ENCODE data around the gene CYB561D1. TPM values are rescaled to one million over a fixed set of nuclear protein-coding genes. Genes with fewer than 3 reads are reported as not detected.

CYB561D1 gene
- total and polyA plus RNA-seq, 12 donors, result 4.4 to 21.2 (median 11.5) TPM

DNA sequence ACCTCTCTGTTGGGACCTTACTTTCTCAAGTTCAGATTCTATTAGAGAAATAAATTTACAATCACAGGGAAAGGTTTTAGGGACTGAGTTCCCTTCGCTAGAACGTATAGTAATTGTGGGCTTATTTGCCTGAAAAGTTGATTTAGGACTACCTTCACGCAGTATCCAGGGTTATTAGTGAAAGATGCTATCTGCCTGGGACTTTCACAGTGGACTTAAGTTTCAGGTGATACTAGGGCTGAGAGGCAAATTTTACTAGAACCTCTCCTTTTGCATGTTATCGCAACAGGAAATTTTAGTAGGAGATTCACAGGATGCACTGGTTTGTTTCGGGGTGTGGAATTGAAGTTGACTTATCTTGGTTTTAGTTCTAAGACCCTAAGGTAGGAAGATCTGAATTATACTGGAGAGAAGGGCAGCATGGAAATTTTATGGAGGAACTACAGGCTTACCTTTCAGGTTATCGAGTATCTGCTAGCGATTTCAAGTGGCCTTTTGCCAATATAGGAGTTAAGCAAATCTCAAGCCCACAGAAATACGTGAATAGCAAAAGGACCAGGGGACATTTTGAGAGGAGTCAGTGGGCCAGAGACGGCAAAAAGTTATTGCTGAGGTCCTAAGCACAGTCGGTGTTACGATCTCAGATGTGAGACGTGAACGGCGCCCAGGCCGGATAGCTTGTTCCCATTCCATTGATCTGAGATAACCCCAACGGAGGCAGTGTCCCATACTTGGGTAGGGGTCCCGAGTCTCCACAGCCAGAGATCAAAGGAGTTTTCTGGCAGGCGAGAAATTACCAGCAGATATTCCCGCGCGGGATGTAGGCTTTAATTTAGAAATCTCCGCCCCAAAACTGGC, 53.8 kb downstream of the CYB561D1 start:
- TF ChIP-seq POLR2A (IDR thresholded peaks at IDR 0.05), result no peak
- TF ChIP-seq, protein P1, sequence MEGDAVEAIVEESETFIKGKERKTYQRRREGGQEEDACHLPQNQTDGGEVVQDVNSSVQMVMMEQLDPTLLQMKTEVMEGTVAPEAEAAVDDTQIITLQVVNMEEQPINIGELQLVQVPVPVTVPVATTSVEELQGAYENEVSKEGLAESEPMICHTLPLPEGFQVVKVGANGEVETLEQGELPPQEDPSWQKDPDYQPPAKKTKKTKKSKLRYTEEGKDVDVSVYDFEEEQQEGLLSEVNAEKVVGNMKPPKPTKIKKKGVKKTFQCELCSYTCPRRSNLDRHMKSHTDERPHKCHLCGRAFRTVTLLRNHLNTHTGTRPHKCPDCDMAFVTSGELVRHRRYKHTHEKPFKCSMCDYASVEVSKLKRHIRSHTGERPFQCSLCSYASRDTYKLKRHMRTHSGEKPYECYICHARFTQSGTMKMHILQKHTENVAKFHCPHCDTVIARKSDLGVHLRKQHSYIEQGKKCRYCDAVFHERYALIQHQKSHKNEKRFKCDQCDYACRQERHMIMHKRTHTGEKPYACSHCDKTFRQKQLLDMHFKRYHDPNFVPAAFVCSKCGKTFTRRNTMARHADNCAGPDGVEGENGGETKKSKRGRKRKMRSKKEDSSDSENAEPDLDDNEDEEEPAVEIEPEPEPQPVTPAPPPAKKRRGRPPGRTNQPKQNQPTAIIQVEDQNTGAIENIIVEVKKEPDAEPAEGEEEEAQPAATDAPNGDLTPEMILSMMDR (IDR thresholded peaks at IDR 0.05), result no peak
- Histone ChIP-seq H3K4me3 (peak overlapping the region in 3 of 4 donors; percentile 51 to 85 (median 80)), H3K27ac (peak overlapping the region; percentile 79 to 94 (median 90)), H3K36me3 (replicated peaks in 1 of 2) (no peaks in the 10 kb centered on the region), H3K4me1 (replicated peaks in 1 of 2) (peaks cover 11 to 41% of the 10 kb centered on the region in 2 donors), H3K9me3 (replicated peaks in 1 of 3) (no peaks in the 10 kb centered on the region), H3K27me3 (no peaks in the 10 kb centered on the region)
- 9 to 10% (median 10%) methylated on average over 22 of the region's 22 CpGs for WGBS, 4 donors
- intact Hi-C loops (cut with DNase I), result loop anchor here (5.0 to 10.0 kb wide), 3 partner anchors 80 to 437 kb away; partner anchors contain the start of gene AHCYL1 (in 1 of the 2)
- peak in 4 of 7 donors; percentile 46 to 75 (median 48) for DNase-seq

DNA sequence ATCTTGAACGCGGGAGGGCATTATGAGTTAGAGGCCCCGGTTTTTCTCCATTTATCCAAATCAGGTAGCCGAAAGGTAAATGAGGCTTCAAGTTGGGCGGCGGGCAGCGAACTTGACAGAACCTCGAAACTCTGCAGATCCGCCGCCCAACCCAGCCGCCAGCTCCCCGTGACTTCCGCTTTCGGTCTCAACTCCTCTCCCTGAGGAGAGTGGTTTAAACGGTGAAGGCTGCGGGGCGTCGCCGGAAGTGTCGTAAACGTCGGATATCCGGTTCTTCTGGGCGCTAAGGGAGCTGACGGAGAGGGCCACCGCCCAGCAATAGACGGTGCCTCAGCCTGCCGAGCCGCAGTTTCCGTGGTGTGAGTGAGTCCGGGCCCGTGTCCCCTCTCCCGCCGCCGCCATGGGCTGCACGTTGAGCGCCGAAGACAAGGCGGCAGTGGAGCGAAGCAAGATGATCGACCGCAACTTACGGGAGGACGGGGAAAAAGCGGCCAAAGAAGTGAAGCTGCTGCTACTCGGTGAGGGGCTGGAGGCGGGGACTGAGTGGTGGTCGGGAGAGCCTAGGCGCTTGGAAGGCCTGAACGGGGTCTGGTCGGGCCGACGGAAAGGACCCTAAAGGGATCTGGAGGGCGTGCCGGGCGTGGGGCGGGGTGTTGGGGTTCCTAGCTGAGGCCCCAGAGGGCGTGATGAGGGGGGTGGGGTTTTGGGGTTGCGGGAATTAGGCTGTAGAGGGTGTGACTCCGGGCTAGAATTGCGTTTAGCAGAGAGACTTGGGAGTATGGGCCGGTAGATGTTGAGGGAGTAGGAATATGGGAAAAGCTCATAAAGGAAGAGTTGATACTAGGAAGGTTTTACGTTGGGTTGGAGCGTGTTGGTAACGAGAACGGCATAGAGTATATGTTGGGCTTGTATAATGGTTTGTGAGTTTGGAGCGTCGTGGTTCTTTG, 54.7 kb downstream of the CYB561D1 start, which contains the start of gene GNAI3:
Gene GNAI3 (plus strand): TSS at position 295 of the 947 bp plus-strand sequence. CDS start 106 bp downstream, at position 401.
- H3K4me1 ChIP-seq (replicated peaks in 1 of 2), result peaks cover 11 to 45% of the 10 kb centered on the region in 2 donors
- H3K36me3 ChIP-seq (replicated peaks in 1 of 2), result no peaks in the 10 kb centered on the region
- H3K4me3 ChIP-seq, result peak within 1 kb of the TSS; percentile 26 to 85 (median 66)
- DNase-seq, result peak; percentile 94 to 99 (median 97)
- TF ChIP-seq POLR2A (IDR thresholded peaks at IDR 0.05), result peak; percentile 98 to 99
- TF ChIP-seq, protein P1 (IDR thresholded peaks at IDR 0.05), result no peak
- H3K9me3 ChIP-seq (replicated peaks in 1 of 3), result no peaks in the 10 kb centered on the region
- H3K27ac ChIP-seq, result peak within 1 kb of the TSS; percentile 79 to 94 (median 90)
- no peaks in the 10 kb centered on the region for H3K27me3 ChIP-seq
- intact Hi-C loops (cut with DNase I), result loop anchor here (5.0 to 10.0 kb wide), 3 partner anchors 79 to 436 kb away; partner anchors contain the start of gene AHCYL1 (in 1 of the 2)
- WGBS, 4 donors, result 0 to 1% (median 0%) methylated on average over 55 to 68 of the region's 68 CpGs

Other genes with a start within 250 kb of the CYB561D1 start
- 1 to 10 TPM in 8 of 9 donors, under 1 TPM in 1; 0.89 to 9.1 (median 5.1) TPM for gene CELSR2, start 244.6 kb upstream of the CYB561D1 start, total RNA-seq
- gene CELSR2, start 244.6 kb upstream of the CYB561D1 start, polyA plus RNA-seq, result 1 to 10 TPM; 1.7 to 6.3 (median 1.8) TPM
- 10 to 100 TPM in 1 of 9 donors, 1 to 10 TPM in 7, under 1 TPM in 1; 0.52 to 13.2 (median 2.6) TPM for gene PSRC1, start 210.9 kb upstream of the CYB561D1 start, total RNA-seq
- 1 to 10 TPM; 1.7 to 5.8 (median 2.4) TPM for gene PSRC1, start 210.9 kb upstream of the CYB561D1 start, polyA plus RNA-seq
- 10 to 100 TPM in 1 of 9 donors, under 1 TPM in 3, not detected in 5; 0.32 to 12.3 (median 0.51) TPM for gene MYBPHL, start 187.1 kb upstream of the CYB561D1 start, total RNA-seq
- gene MYBPHL, start 187.1 kb upstream of the CYB561D1 start, polyA plus RNA-seq, result under 1 TPM in 2 of 3 donors, not detected in 1; 0.35 to 0.98 TPM
- gene SORT1, start 96.2 kb upstream of the CYB561D1 start, total RNA-seq, result 10 to 100 TPM; 20.1 to 56.8 (median 41.8) TPM
- 10 to 100 TPM; 13.4 to 14.6 (median 14.2) TPM for gene SORT1, start 96.2 kb upstream of the CYB561D1 start, polyA plus RNA-seq
- 100 to 1,000 TPM in 2 of 9 donors, 10 to 100 TPM in 7; 22.8 to 187 (median 67.8) TPM for gene PSMA5, start 67.6 kb upstream of the CYB561D1 start, total RNA-seq
- gene PSMA5, start 67.6 kb upstream of the CYB561D1 start, polyA plus RNA-seq, result 100 to 1,000 TPM in 1 of 3 donors, 10 to 100 TPM in 2; 26.3 to 108 (median 40.1) TPM
- gene SYPL2, start 27.5 kb upstream of the CYB561D1 start, total RNA-seq, result 10 to 100 TPM in 5 of 9 donors, 1 to 10 TPM in 4; 6.4 to 20.3 (median 13.6) TPM
- gene SYPL2, start 27.5 kb upstream of the CYB561D1 start, polyA plus RNA-seq, result 10 to 100 TPM in 1 of 3 donors, 1 to 10 TPM in 2; 5.8 to 23.6 (median 8.5) TPM
- gene ATXN7L2, start 10.2 kb upstream of the CYB561D1 start, total RNA-seq, result 10 to 100 TPM in 4 of 9 donors, 1 to 10 TPM in 5; 5.8 to 16.3 (median 9.1) TPM
- gene ATXN7L2, start 10.2 kb upstream of the CYB561D1 start, polyA plus RNA-seq, result 100 to 1,000 TPM in 1 of 3 donors, 10 to 100 TPM in 1, 1 to 10 TPM in 1; 3.1 to 109 (median 45.5) TPM
- gene AMIGO1, start 15.6 kb downstream of the CYB561D1 start, total RNA-seq, result 10 to 100 TPM; 17.2 to 27.9 (median 22.8) TPM
- 10 to 100 TPM in 1 of 3 donors, 1 to 10 TPM in 2; 3.8 to 20.7 (median 4.7) TPM for gene AMIGO1, start 15.6 kb downstream of the CYB561D1 start, polyA plus RNA-seq
- gene GPR61, start 45.8 kb downstream of the CYB561D1 start, total RNA-seq, result 1 to 10 TPM in 2 of 9 donors, under 1 TPM in 5, not detected in 2; 0.11 to 4.9 (median 0.57) TPM
- 1 to 10 TPM in 1 of 3 donors, under 1 TPM in 2; 0.57 to 1.2 (median 0.88) TPM for gene GPR61, start 45.8 kb downstream of the CYB561D1 start, polyA plus RNA-seq
- gene GNAI3, start 54.5 kb downstream of the CYB561D1 start, total RNA-seq, result 10 to 100 TPM in 1 of 9 donors, 1 to 10 TPM in 8; 2.8 to 12.0 (median 5.8) TPM
- gene GNAI3, start 54.5 kb downstream of the CYB561D1 start, polyA plus RNA-seq, result 1 to 10 TPM; 1.6 to 7.7 (median 2.2) TPM
- gene GNAT2, start 125.5 kb downstream of the CYB561D1 start, total RNA-seq, result under 1 TPM in 4 of 9 donors, not detected in 5; 0.22 to 0.95 (median 0.37) TPM
- gene GNAT2, start 125.5 kb downstream of the CYB561D1 start, polyA plus RNA-seq, result under 1 TPM in 1 of 3 donors, not detected in 2; 0.29 TPM
- 100 to 1,000 TPM in 1 of 9 donors, 10 to 100 TPM in 8; 28.4 to 170 (median 71.5) TPM for gene AMPD2, start 125.7 kb downstream of the CYB561D1 start, total RNA-seq
- gene AMPD2, start 125.7 kb downstream of the CYB561D1 start, polyA plus RNA-seq, result 100 to 1,000 TPM in 1 of 3 donors, 10 to 100 TPM in 2; 32.3 to 130 (median 60.7) TPM
- gene GSTM4, start 162.0 kb downstream of the CYB561D1 start, total RNA-seq, result 10 to 100 TPM; 17.3 to 71.0 (median 31.9) TPM
- 10 to 100 TPM; 20.7 to 57.5 (median 40.8) TPM for gene GSTM4, start 162.0 kb downstream of the CYB561D1 start, polyA plus RNA-seq
- 100 to 1,000 TPM in 2 of 9 donors, 10 to 100 TPM in 7; 17.2 to 105 (median 59.5) TPM for gene GSTM2, start 174.0 kb downstream of the CYB561D1 start, total RNA-seq
- gene GSTM2, start 174.0 kb downstream of the CYB561D1 start, polyA plus RNA-seq, result 100 to 1,000 TPM in 2 of 3 donors, 10 to 100 TPM in 1; 37.3 to 495 (median 360) TPM
- 100 to 1,000 TPM in 2 of 9 donors, under 1 TPM in 2, not detected in 5; 0.11 to 301 (median 75.1) TPM for gene GSTM1, start 193.7 kb downstream of the CYB561D1 start, total RNA-seq
- gene GSTM1, start 193.7 kb downstream of the CYB561D1 start, polyA plus RNA-seq, result 100 to 1,000 TPM in 2 of 3 donors, not detected in 1; 114 to 242 TPM
- 1 to 10 TPM in 8 of 9 donors, under 1 TPM in 1; 0.48 to 5.5 (median 3.0) TPM for gene GSTM5, start 218.2 kb downstream of the CYB561D1 start, total RNA-seq
- gene GSTM5, start 218.2 kb downstream of the CYB561D1 start, polyA plus RNA-seq, result 10 to 100 TPM in 1 of 3 donors, 1 to 10 TPM in 2; 1.6 to 10.5 (median 9.5) TPM
- 100 to 1,000 TPM in 2 of 9 donors, 10 to 100 TPM in 7; 14.5 to 117 (median 69.9) TPM for gene GSTM3, start 246.9 kb downstream of the CYB561D1 start, total RNA-seq
- gene GSTM3, start 246.9 kb downstream of the CYB561D1 start, polyA plus RNA-seq, result 10 to 100 TPM; 50.2 to 88.1 (median 74.1) TPM